ENCODE data around the gene TNFRSF18.

TNFRSF18 gene

GRCh38 chr1:1175221-1176062 lies 30.9 kb downstream of the TNFRSF18 start:
- DNase-seq: no peak

GRCh38 chr1:1173793-1174415 lies 32.5 kb downstream of the TNFRSF18 start, which contains the start of gene TTLL10:
TSS of gene TTLL10 (plus strand) at chr1:1173880. CDS start at chr1:1179216, 5,336 bp downstream.
- no peak for DNase-seq

GRCh38 chr1:1173061-1173792 lies 33.2 kb downstream of the TNFRSF18 start:
- DNase-seq: no peak

GRCh38 chr1:1171546-1172340 lies 34.6 kb downstream of the TNFRSF18 start:
- no peak for DNase-seq

- DNase-seq: no peak
Measured at GRCh38 chr1:1171161-1171545, 35.2 kb downstream of the TNFRSF18 start.

- no peak for DNase-seq
Measured at GRCh38 chr1:1170215-1171091, 35.9 kb downstream of the TNFRSF18 start.

- no peak for DNase-seq
Measured at GRCh38 chr1:1169429-1170214, 36.8 kb downstream of the TNFRSF18 start.

- no peak for DNase-seq
Measured at GRCh38 chr1:1168451-1169411, 37.7 kb downstream of the TNFRSF18 start.

- DNase-seq: no peak
Measured at GRCh38 chr1:1167841-1168450, 38.4 kb downstream of the TNFRSF18 start.

- no peak for DNase-seq
Measured at GRCh38 chr1:1167398-1167821, 39.0 kb downstream of the TNFRSF18 start.

- DNase-seq: no peak
Measured at GRCh38 chr1:1166642-1167397, 39.6 kb downstream of the TNFRSF18 start.

GRCh38 chr1:1165900-1166421 lies 40.4 kb downstream of the TNFRSF18 start:
- no peak for DNase-seq

GRCh38 chr1:1165485-1165884 lies 40.9 kb downstream of the TNFRSF18 start:
- DNase-seq: no peak

GRCh38 chr1:1164701-1165451 lies 41.5 kb downstream of the TNFRSF18 start:
- no peak for DNase-seq

- no peak for DNase-seq
Measured at GRCh38 chr1:1164361-1164700, 42.1 kb downstream of the TNFRSF18 start.

- DNase-seq: no peak
Measured at GRCh38 chr1:1163538-1164070, 42.8 kb downstream of the TNFRSF18 start.

Data from fibroblast of skin of right quadriceps (primary cell).